ENCODE measurements around the gene LIMA1. TPM values are rescaled to one million over a fixed set of nuclear protein-coding genes. Genes with fewer than 3 reads are reported as not detected.
"Not testable (repeated sequence)": the region's sequence is repeated elsewhere in the genome, so short reads cannot be mapped to it uniquely, and the experiment has no call there.

Gene LIMA1
- total RNA-seq, 1 donor, result 377 TPM

DNA sequence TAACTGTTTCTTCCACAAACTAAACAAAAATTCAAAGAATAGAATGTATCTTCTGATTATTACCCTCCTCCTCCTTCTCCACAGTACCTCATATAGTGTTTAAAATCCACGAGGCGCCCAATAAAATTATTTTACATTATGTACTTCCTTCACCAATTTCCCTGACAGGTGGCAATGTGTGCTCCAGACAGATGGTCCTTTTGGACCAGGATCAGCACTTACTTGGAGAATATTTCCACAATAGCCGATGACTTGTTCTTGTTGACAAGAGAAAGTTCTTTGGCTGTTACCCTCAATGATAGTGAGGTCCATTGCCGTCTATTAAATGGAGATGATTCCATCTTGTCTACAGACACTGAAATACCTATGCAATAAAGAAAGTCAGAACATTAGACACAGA lies 34.9 kb downstream of the LIMA1 start:
- no peak for DNase-seq (ENCODE audit: low read depth)
- TF ChIP-seq, protein P1, sequence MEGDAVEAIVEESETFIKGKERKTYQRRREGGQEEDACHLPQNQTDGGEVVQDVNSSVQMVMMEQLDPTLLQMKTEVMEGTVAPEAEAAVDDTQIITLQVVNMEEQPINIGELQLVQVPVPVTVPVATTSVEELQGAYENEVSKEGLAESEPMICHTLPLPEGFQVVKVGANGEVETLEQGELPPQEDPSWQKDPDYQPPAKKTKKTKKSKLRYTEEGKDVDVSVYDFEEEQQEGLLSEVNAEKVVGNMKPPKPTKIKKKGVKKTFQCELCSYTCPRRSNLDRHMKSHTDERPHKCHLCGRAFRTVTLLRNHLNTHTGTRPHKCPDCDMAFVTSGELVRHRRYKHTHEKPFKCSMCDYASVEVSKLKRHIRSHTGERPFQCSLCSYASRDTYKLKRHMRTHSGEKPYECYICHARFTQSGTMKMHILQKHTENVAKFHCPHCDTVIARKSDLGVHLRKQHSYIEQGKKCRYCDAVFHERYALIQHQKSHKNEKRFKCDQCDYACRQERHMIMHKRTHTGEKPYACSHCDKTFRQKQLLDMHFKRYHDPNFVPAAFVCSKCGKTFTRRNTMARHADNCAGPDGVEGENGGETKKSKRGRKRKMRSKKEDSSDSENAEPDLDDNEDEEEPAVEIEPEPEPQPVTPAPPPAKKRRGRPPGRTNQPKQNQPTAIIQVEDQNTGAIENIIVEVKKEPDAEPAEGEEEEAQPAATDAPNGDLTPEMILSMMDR (IDR thresholded peaks at IDR 0.05; ENCODE audit: insufficient read depth, low read depth, low read length), result no peak
- no peak overlapping the region for H3K4me3 ChIP-seq (ENCODE audit: low read depth, low read length)

GRCh38 chr12:50247665-50248064 lies 35.7 kb downstream of the LIMA1 start:
- not testable (repeated sequence) for H3K4me3 ChIP-seq (ENCODE audit: low read depth, low read length); DNase-seq (ENCODE audit: low read depth)

DNA sequence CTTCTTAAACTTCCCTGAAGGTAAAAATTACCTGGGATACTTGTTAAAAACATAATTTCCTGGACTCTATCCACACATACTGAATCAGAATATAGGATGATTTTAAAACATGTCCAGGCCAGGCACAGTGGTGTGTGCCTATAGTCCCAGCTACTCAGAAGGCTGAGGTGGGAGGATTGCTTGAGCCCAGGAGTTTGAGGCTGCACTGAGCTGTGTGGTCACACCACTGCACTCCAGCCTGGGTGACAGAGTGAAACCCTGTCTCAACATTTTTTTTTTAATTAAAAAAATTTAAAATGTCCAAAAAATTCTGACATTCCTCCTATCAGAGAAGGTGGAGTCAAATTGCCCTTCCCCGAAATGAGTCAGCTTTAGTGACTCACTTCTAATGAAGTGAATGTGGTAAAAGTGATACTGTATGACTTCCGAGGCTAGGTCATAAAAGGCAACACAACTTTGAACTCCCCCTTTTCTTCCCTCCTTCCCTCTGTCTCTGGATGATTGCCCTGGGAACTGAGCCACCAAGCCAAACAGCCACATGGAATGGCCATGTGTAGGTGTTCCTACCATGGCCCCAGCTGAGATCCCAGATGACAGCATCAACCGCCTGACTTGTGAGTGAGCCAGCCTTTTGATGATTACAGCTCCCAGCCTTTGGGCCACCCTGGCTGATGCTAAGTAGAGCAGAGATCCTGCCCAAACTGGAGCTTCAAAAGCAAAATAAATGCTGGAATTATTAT lies 36.3 kb downstream of the LIMA1 start:
- TF ChIP-seq, protein P1 (IDR thresholded peaks at IDR 0.05; ENCODE audit: insufficient read depth, low read depth, low read length), result no peak
- DNase-seq (ENCODE audit: low read depth), result peak; percentile 94
- no peak overlapping the region for H3K4me3 ChIP-seq (ENCODE audit: low read depth, low read length)

DNA sequence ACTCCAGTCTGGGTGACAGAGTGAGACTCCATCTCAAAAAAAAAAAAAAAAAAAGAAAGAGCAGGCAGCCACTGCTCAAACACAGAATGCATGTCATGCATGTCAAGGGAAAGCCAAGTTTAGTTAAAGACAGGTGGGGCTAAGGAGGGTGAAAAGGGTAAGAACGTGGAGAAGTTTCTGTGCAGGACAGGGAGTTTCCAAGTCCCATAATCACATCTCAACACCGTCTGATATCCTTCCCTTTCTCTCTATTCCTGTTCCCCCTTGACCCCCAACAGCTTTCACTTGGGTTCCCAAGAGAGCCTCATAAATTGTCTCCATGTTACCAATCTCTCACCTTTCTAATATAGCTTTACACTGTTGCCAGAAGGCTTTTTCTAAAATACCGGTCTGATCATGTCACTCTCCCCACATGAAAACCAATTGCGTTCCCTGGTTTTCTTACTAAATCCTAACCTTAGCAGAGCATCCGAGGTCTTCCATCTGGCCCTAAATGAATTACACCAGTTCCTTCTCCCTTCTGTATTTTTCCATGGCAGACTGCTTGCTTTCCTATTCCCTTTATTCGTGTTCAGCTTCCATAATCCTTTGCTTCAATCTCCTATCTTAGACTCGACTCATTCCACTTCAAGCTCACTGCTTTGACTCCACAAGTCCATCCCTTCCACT lies 37.0 kb downstream of the LIMA1 start:
- TF ChIP-seq, protein P1 (IDR thresholded peaks at IDR 0.05; ENCODE audit: insufficient read depth, low read depth, low read length), result no peak
- H3K4me3 ChIP-seq (ENCODE audit: low read depth, low read length), result no peak overlapping the region
- DNase-seq (ENCODE audit: low read depth), result no peak

GRCh38 chr12:50243507-50243906 lies 39.8 kb downstream of the LIMA1 start:
- no peak overlapping the region for H3K4me3 ChIP-seq (ENCODE audit: low read depth, low read length)
- TF ChIP-seq, protein P1 (IDR thresholded peaks at IDR 0.05; ENCODE audit: insufficient read depth, low read depth, low read length), result no peak
- DNase-seq (ENCODE audit: low read depth), result no peak

GRCh38 chr12:50242751-50243191 lies 40.5 kb downstream of the LIMA1 start:
- peak; percentile 74 for DNase-seq (ENCODE audit: low read depth)
- TF ChIP-seq, protein P1 (IDR thresholded peaks at IDR 0.05; ENCODE audit: insufficient read depth, low read depth, low read length), result no peak
- H3K4me3 ChIP-seq (ENCODE audit: low read depth, low read length), result no peak overlapping the region

- DNase-seq (ENCODE audit: low read depth), result peak; percentile 75
- TF ChIP-seq, protein P1 (IDR thresholded peaks at IDR 0.05; ENCODE audit: insufficient read depth, low read depth, low read length), result no peak
- H3K4me3 ChIP-seq (ENCODE audit: low read depth, low read length), result no peak overlapping the region
Measured at GRCh38 chr12:50241178-50241577, 42.1 kb downstream of the LIMA1 start.

Measured in fibroblast of villous mesenchyme (primary cell).